GM10847 (cell line): ENCODE data around the gene OR11H6.

Experiments used
- POLR2A ChIP-seq: IDR thresholded peaks from 2 replicates; pipeline ENCODE4 v1.6.1; 2011; ENCODE audit not compliant: insufficient read length; ENCODE audit errors: extremely low read depth

OR11H6 gene

DNA sequence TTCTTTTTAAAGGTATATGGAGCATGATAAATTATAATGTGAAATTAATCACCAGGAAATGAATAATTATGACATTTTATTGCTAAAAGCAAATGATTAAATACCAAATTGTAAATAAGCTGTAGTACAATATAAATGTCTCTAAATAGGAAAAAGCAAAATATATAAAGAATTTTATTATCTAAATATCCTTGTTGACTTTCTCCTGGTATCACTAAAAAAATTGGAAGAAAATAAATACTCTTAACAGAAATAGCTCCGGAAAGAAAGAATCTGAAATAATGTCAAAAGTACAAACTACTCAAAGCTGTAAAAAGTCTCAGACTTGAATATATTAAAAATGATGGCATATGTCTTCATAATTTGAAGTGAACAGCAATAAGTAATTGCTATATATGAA is 5.2 kb downstream of the OR11H6 start, which contains the start of gene OR11H7:
Gene OR11H7, plus strand, starts transcription at position 301 of the 400 bp plus-strand sequence.
- TF ChIP-seq POLR2A: no peak

DNA sequence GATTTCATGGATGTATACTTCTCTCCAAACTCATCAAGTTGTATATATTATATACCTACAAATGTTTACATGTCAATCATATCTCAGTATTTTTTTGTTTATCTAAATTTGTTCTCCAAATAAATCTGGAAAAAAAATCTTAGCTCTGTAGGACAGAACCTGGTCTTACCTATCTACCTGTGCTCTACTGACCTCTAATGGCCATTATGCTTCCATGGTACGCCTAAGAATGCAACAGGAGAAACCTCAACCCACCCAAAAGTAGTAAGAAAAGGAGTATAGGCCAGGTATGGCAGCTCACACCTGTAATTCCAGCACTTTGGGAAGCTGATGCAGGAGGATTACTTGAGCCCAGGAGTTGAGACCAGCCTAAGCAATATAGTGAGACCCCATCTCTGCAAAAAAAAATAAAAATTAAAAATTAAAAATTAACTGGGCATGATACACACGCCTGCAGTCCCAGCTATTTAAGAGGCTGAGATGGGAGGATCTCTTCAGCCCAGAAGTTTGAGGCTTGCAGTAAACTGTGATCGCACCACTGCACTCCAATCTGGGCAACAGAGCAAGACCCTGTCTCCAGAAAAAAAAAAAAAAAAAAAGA is 24.2 kb downstream of the OR11H6 start:
- TF ChIP-seq POLR2A: no peak

DNA sequence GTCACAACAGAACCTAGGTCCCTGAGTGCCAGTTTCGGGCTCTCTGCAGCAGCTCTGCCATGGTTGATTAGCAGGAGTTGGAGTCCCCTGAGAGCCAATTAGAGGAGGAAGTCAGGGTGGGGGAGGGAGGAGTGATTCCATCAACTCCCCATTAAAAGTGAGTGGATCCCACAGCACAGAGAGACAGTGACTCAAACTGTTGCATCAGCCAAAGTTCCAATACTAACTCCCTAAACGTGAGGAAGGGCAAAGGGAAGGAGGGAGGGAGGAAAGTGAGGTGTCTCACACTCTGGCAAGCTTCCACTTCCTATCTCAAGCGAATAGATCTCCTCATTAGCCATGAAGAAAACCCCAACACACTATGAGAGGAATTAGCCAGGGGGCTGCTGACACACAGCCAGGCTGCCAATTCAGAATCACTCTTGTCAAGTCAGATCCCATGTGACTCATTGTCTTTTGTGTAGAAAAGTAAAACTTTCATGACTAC is 39.2 kb downstream of the OR11H6 start:
- no peak for TF ChIP-seq POLR2A

DNA sequence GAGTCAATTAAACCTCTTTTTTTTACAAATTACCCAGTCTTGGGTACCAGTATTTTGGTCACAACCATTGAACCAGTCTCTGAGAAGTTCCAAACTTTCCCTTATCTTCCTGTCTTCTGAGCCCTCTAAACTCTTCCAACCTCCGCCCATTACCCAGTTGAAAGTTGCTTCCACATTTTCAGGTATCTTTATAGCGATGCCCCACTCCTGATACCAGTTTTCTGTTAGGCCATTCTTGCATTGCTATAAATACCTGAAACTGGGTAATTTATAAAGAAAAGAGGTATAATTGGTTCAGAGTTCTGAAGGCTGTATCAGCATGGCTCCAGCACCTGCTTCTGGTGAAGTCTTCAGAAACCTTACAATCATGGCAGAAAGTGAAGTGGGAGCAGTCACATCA is 50.6 kb downstream of the OR11H6 start:
- no peak for TF ChIP-seq POLR2A
